Activated T-helper 2 cell treated with anti-CD3 and anti-CD28 coated beads, Interferon-gamma antibody, Interleukin-2, Interleukin-4, amounts not matched to agents 10 μg/mL and 5 μg/mL and 100 μg/mL, durations not matched to agents 14 hours and 24 hours and 36 hours (primary cell): Measurements from ENCODE around the gene FN1. TPM values are rescaled to one million over a fixed set of nuclear protein-coding genes. Genes with fewer than 3 reads are reported as not detected.
"Not testable (repeated sequence)": the region's sequence is repeated elsewhere in the genome, so short reads cannot be mapped to it uniquely, and the experiment has no call there.

Experiments used
- DNase-seq: peaks from one replicate; pipeline ENCODE4 v3.0.0; 2021; ENCODE audit warnings: low spot score
- H3K27ac Mint-ChIP-seq: one replicate; pipeline ENCODE4 v1.8.0; 2021; ENCODE audit warnings: mixed read lengths
- H3K27me3 Mint-ChIP-seq: one replicate; pipeline ENCODE4 v1.8.0; 2021; ENCODE audit warnings: low read depth, mixed read lengths
- H3K36me3 Mint-ChIP-seq: one replicate; pipeline ENCODE4 v1.8.0; 2021; ENCODE audit warnings: low read depth, mixed read lengths
- H3K4me1 Mint-ChIP-seq: one replicate; pipeline ENCODE4 v1.8.0; 2021; ENCODE audit warnings: low read depth, mixed read lengths
- H3K4me3 Mint-ChIP-seq: one replicate; pipeline ENCODE4 v1.8.0; 2021; ENCODE audit warnings: low read depth, mild to moderate bottlenecking, moderate library complexity, mixed read lengths
- H3K9me3 Mint-ChIP-seq: one replicate; pipeline ENCODE4 v1.8.0; 2021; ENCODE audit warnings: mixed read lengths
- intact Hi-C: fragments of 100-400 bp; cut with micrococcal nuclease; formaldehyde crosslinking; loops from one replicate; pipeline ENCODE4 v1.15.1; 2023
- total RNA-seq: library from RNA; stranded (reverse); gene quantifications from 2 replicates; pipeline ENCODE4 v1.2.3, GENCODE V29; 2022

Gene FN1
- total RNA-seq, 1 donor from 2014 or later: 4.5 TPM

DNA sequence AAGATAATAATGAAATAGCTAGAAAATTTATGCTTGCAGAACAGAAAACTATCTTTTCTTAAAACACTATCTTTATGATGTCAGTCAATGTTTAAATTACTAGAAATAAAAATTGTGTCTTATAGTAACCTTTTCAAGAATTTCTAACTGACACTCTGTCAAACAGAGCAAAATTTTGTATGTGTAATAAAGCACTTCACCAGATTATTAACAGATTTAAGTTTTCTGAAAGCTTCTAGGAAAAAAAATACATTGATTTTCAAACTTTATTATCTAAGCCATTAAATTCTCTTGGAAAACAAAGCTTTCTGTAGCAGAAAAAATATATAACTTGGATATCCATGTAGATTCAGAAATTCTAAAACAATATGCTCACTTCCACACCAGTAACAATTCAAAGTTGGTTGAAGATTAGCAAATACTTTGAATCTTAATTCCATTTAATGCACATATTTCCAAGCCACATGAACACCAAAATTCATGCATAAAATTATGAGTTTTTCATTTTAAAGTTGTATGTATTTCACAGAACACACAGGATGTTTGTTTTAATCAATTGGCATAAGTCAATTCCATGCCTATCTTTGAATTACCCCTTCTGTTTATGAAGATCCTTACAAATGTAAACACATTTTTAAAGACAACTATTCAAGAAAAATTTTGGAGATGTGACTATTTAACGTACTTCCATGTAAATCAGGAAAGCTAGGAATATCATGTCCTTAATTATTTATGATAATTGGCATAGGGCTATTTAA, 19.9 kb downstream of the FN1 start:
- peaks cover 29% of the 10 kb centered on the region for H3K27me3 Mint-ChIP-seq
- intact Hi-C loops: no loop called here
- no peak overlapping the region for H3K27ac Mint-ChIP-seq
- DNase-seq: no peak
- no peaks in the 10 kb centered on the region for H3K9me3 Mint-ChIP-seq
- H3K36me3 Mint-ChIP-seq: peaks cover 3% of the 10 kb centered on the region
- peaks cover 3% of the 10 kb centered on the region for H3K4me1 Mint-ChIP-seq
- H3K4me3 Mint-ChIP-seq: no peak overlapping the region

DNA sequence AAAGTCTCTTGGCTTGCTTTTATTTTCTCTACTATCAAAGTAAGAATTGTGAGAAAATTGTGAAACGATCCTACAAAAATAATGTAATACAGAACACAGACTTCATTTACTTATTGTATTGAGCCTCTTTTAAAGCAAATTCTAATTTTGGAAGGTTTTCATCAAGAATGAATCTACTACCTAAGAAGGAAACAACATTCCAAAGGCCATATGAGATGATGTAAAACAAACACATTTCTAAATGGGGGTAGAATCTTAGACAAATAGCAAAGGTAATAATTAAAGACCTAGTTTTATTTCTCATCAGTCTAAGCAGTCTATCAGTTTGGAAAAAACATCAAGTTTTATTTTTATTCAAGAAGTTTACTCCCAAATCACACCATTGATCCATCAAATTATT, 20.6 kb downstream of the FN1 start:
- intact Hi-C loops: no loop called here
- H3K9me3 Mint-ChIP-seq: no peaks in the 10 kb centered on the region
- no peak overlapping the region for H3K4me3 Mint-ChIP-seq
- H3K27ac Mint-ChIP-seq: no peak overlapping the region
- peaks cover 26% of the 10 kb centered on the region for H3K27me3 Mint-ChIP-seq
- no peak for DNase-seq
- H3K4me1 Mint-ChIP-seq: peaks cover 8% of the 10 kb centered on the region
- peaks cover 5% of the 10 kb centered on the region for H3K36me3 Mint-ChIP-seq

DNA sequence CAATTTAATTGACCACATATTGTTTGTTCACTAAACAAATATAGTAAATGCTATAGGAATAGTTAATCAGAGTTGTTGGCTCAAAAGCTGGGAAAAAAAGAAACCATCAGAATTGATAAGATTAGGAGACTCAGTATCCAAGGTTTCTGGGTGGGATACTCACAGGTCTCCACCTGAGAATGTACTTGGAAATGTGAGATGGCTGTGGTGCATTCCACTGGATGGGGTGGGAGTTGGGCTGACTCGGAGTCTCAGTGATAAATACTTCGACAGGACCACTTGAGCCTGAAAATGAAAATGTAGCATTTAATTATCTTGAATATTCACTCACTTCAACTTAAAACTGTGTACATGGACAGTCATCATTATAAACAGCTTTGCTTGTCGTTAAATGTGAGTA, 21.2 kb downstream of the FN1 start:
- Mint-ChIP-seq H3K4me1 (peaks cover 9% of the 10 kb centered on the region), H3K9me3 (no peaks in the 10 kb centered on the region), H3K36me3 (peaks cover 5% of the 10 kb centered on the region), H3K4me3 (no peak overlapping the region), H3K27me3 (peaks cover 26% of the 10 kb centered on the region), H3K27ac (no peak overlapping the region)
- DNase-seq: no peak
- intact Hi-C loops: no loop called here

DNA sequence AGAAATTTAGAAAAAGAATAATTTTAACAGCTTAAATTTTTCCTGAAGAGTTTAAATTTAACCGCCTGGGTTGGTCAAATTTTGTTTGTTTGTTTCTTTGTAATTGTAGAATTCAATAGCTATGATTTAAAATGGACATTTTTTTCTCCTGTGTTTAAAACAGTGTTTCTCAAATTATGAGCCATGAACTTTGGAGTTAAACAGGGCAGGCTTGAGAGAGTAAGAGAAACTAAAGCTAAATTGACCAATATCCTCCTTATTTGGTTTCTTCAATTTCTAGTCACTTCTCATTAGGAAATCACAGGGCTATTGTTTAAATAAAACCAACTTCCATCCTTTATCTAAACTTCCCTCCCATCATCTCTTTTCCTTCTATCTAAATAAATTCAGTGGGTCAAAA, 21.9 kb downstream of the FN1 start:
- DNase-seq: no peak
- intact Hi-C loops: no loop called here
- no peak overlapping the region for H3K27ac Mint-ChIP-seq
- H3K4me1 Mint-ChIP-seq: peaks cover 16% of the 10 kb centered on the region
- H3K9me3 Mint-ChIP-seq: no peaks in the 10 kb centered on the region
- H3K27me3 Mint-ChIP-seq: peaks cover 26% of the 10 kb centered on the region
- peaks cover 5% of the 10 kb centered on the region for H3K36me3 Mint-ChIP-seq
- H3K4me3 Mint-ChIP-seq: no peak overlapping the region

DNA sequence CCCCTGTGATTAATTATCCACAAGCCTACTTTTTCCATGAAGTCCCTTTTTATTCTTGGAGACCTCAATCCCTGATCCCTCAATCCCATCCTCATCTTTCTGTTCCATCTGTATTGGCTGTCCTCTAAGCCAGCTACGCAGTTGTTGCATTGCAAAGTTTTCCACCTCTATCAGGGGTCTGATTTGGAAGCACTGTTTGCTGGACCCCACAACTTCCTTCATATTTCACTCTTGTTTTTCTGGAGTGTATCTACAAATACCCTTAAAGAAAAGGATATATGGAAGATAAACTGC, 22.4 kb downstream of the FN1 start:
- intact Hi-C loops: no loop called here
- peaks cover 18% of the 10 kb centered on the region for H3K4me1 Mint-ChIP-seq
- peaks cover 22% of the 10 kb centered on the region for H3K27me3 Mint-ChIP-seq
- DNase-seq: no peak
- no peak overlapping the region for H3K27ac Mint-ChIP-seq
- H3K36me3 Mint-ChIP-seq: peaks cover 5% of the 10 kb centered on the region
- no peaks in the 10 kb centered on the region for H3K9me3 Mint-ChIP-seq
- no peak overlapping the region for H3K4me3 Mint-ChIP-seq

DNA sequence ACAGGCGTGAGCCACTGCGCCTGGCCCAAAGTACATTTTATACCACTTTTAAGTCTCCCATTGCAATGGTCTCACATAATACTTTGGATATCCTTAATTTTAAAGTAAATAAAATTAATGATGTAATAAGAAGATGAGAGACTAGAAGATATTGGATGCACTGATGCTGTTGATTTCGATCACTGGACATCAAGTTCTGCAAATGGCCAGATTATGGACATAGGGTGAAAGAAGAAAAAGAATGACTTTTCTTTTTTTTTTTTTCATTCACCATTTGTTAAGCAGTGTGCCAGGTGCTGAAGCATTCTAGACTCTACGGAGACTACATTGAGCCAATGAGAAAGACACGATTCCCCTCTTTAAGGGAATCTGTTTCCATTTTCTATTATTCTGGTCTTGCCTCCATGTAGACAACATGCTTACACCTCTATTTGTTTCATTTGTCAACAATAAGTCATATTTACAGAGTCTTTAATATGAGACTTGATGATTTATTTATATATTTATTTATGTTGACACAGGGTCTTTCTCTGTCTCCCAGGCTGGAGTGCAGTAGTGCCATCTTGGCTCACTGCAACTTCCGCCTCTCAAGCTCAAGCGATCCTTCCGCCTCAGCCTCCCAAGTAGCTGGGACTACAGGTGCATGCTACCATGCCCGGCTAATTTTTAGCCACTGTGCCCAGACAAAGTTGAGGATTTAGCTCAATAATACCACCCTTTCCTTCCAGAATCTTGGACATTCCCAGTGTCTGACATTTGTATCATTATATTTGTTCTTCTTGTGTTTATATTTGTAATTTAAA, 23.7 kb downstream of the FN1 start:
- H3K4me1 Mint-ChIP-seq: peaks cover 18% of the 10 kb centered on the region
- peaks cover 17% of the 10 kb centered on the region for H3K27me3 Mint-ChIP-seq
- H3K36me3 Mint-ChIP-seq: peaks cover 5% of the 10 kb centered on the region
- no peak overlapping the region for H3K4me3 Mint-ChIP-seq
- no peaks in the 10 kb centered on the region for H3K9me3 Mint-ChIP-seq
- no peak for DNase-seq
- H3K27ac Mint-ChIP-seq: no peak overlapping the region
- intact Hi-C loops: no loop called here

DNA sequence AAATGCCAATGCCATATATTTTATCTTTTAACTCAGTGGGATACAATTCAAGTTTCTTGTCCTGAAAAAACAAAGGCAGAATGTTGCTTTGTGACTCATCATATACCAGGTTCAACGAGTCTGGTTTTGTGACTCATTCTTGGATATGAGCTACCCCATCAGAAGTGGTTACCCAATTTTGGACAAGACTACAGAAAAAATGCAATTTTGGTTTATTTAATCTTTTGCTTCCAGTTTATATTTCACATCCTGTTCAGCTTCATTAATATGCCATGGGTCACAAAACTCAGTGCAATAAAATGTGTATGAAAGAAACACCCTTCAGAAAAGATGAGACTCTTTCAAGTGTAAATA, 25.0 kb downstream of the FN1 start:
- H3K27me3 Mint-ChIP-seq: peaks cover 16% of the 10 kb centered on the region
- H3K4me1 Mint-ChIP-seq: peaks cover 18% of the 10 kb centered on the region
- no peak overlapping the region for H3K4me3 Mint-ChIP-seq
- H3K36me3 Mint-ChIP-seq: peaks cover 5% of the 10 kb centered on the region
- no peaks in the 10 kb centered on the region for H3K9me3 Mint-ChIP-seq
- H3K27ac Mint-ChIP-seq: no peak overlapping the region
- intact Hi-C loops: no loop called here
- DNase-seq: no peak

DNA sequence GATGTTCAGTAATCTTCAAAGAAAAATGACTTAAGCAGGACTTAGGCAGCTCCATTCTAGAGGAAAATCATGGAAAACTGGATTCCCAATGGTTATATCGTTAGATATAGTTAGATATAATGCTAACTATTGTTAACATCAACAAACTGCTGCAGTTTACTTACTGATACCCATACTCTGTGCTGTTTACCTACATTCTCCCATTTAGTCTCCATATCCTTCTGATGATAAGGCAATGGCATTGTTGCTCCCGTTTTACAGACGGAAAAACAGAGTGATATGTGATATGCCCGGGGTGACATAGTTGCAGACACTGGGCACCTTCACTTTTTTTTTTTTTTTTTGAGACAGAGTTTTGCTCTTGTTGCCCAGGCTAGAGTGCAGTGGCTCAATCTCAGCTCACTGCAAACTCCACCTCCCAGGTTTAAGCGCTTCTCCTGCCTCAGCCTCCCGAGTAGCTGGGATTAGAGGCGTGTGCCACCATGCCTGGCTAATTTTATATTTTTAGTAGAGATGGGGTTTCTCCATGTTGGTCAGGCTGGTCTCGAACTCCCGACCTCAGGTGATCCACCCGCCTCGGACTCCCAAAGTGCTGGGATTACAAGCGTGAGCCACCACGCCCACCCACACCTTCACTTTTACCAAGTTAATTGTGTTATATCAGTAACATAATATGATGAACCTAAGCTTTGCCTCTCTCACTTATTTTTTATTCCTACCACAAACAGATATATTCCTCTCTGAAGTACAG, 25.5 kb downstream of the FN1 start:
- H3K27ac Mint-ChIP-seq, H3K4me3 Mint-ChIP-seq, H3K36me3 Mint-ChIP-seq, DNase-seq, H3K9me3 Mint-ChIP-seq, intact Hi-C loops: not testable (repeated sequence)
- Mint-ChIP-seq H3K27me3 (peaks cover 17% of the 10 kb centered on the region), H3K4me1 (peaks cover 18% of the 10 kb centered on the region)

DNA sequence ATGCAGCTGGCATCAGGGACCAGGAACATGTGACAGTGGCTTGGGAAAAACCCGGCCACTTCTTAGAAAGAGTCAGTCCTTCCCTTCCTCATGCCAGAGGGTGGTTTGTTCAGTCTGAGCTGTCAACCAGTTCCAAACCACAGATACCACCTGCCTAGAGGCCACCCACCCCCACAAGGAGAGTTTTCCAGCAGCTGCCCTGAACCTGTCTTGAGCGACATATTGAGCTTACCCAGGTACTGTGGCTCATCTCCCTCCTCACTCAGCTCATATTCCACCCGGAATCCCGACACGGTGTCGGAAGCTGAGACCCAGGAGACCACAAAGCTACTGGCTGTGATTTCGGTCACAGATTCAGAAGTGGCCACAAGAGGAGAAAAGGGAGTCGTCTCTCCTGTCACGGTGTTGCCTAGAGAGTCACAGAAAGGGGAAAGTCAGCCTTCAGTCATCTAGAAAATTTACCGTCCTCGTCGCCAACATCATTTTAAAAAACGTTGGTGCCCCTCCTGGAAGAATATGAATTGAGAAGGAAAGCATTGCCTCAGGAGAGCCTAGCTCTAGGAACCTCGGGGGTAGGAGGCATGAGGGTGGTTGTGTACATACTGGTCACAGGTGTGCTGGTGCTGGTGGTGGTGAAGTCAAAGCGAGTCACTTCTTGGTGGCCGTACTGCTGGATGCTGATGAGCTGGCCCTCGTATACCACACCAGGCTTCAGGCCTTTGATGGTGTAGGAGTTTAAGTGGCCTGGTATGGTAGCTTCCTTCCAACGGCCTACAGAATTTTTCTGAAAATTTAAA, 26.3 kb downstream of the FN1 start:
- intact Hi-C loops: no loop called here
- H3K4me3 Mint-ChIP-seq: no peak overlapping the region
- DNase-seq: no peak
- H3K27ac Mint-ChIP-seq: no peak overlapping the region
- no peaks in the 10 kb centered on the region for H3K9me3 Mint-ChIP-seq
- H3K27me3 Mint-ChIP-seq: peaks cover 17% of the 10 kb centered on the region
- peaks cover 18% of the 10 kb centered on the region for H3K4me1 Mint-ChIP-seq
- H3K36me3 Mint-ChIP-seq: peaks cover 5% of the 10 kb centered on the region

DNA sequence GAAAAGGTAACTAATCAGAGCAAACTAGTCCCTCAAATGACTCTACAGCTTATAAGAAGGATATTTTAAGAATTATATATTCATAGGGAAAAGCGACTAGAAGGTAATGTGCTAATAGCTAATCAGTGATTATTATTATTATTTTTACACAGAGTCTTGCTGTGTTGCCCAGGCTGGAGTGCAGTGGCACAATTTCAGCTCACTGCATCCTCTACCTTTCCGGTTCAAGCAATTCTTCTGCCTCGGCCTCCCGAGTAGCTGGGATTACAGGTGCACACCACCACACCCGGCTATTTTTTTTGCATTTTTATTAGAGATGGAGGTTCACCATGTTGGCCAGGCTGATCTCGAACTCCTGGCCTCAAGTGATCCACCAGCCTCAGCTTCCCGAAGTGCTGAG, 27.4 kb downstream of the FN1 start:
- H3K4me1 Mint-ChIP-seq: peaks cover 18% of the 10 kb centered on the region
- H3K27ac Mint-ChIP-seq, intact Hi-C loops, DNase-seq, H3K9me3 Mint-ChIP-seq, H3K36me3 Mint-ChIP-seq, H3K4me3 Mint-ChIP-seq: not testable (repeated sequence)
- H3K27me3 Mint-ChIP-seq: peaks cover 12% of the 10 kb centered on the region

DNA sequence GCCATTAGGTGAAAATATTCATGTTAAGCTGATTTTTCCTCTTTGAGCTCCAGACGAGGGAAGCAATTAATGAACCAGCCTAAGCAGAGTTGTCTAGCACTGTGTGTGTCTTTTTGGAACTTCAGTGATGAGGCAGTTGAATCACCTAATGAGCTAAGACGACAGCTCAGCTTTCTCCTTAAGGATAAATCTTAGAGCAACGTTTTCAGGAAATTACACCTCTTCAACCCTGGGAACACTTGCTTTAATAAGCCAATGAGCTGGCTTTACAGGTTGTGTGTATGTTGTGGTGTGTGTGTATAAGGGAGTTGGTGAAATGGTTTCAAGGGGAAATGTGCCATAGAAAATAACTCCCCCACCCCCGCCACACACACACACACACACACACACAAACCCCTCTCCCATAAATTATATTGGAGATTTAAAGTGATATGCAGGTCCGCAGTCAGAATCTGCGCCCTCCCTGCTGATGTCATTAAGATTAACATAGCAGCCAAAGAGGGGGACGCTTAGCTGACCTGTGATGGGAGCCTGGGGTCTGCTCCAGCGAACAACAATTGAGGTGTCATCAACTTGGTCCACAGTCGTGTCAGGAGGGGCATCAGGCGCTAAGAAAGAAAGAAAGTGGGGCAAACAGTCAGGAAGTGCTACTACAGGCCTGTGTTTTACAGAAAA, 28.1 kb downstream of the FN1 start:
- Mint-ChIP-seq H3K27me3 (peaks cover 10% of the 10 kb centered on the region), H3K36me3 (peaks cover 4% of the 10 kb centered on the region), H3K9me3 (no peaks in the 10 kb centered on the region), H3K4me1 (peaks cover 18% of the 10 kb centered on the region), H3K27ac (no peak overlapping the region), H3K4me3 (no peak overlapping the region)
- no peak for DNase-seq
- intact Hi-C loops: no loop called here

DNA sequence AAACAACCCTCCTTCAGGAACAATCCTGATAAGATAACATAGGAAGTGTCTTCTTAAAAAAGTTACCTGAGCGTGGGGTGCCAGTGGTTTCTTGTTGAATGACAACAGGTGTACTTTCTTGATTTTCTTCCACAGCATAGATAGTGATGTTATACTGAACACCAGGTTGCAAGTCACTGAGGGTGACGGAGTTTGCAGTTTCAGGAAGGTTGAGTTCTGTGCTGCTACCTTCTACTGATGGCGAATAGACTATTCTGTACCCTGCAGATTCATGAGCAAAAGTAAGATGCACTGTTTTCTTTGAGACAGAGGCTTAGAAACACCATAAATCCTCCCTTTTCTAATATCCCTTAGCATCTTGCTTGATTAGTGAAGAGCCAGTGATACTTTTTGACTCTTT, 28.8 kb downstream of the FN1 start:
- Mint-ChIP-seq H3K27me3 (peaks cover 9% of the 10 kb centered on the region), H3K27ac (no peak overlapping the region), H3K4me3 (no peak overlapping the region), H3K4me1 (peaks cover 18% of the 10 kb centered on the region), H3K36me3 (peaks cover 3% of the 10 kb centered on the region), H3K9me3 (no peaks in the 10 kb centered on the region)
- DNase-seq: no peak
- intact Hi-C loops: no loop called here
